HCT116 (cell line): ENCODE measurements around the gene PTP4A2. TPM values are rescaled to one million over a fixed set of nuclear protein-coding genes. Genes with fewer than 3 reads are reported as not detected.

Source experiments
- ATAC-seq: fragments of 200-7000 bp; cut with Tn5 transposase; 2 replicates; pipeline ENCODE4 v1.9.1; 2020; ENCODE audit warnings: mild to moderate bottlenecking, moderate library complexity
- BruUV-seq: library from RNA; stranded (reverse); fragments of 400-500 nt; replicated peaks from 2 replicates; lab custom pipeline; 2021; lab: Mats Ljungman, UMichigan
- CTCF ChIA-PET: fragments of 300-600 bp; sonication (Branson Sonifier 250); formaldehyde crosslinking; loops from one replicate; lab custom pipeline; 2021; ENCODE audit warnings: antibody characterized with exemption; lab: Charles Lee
- POLR2A ChIA-PET: fragments of 300-600, 350-600 bp; sonication (Branson Sonifier 250); formaldehyde crosslinking; loops from one replicate; lab custom pipeline; 2021; ENCODE audit warnings: antibody characterized with exemption; lab: Charles Lee
- RAD21 ChIA-PET, 2 experiments: fragments of 300-600 bp; sonication (Branson Sonifier 250); formaldehyde crosslinking; loops; one replicate each; lab custom pipeline; 2023; ENCODE audit warnings: low total read pairs in 2 of 2; ENCODE audit not compliant: uncharacterized antibody in 2 of 2, unreplicated experiment in 2 of 2, low non-redundant PET in 1 of 2; lab: Charles Lee
- DNase-seq: peaks from one replicate; pipeline ENCODE4 v3.0.0-alpha.2; 2010; ENCODE audit warnings: low read depth, low spot score
- H2AFZ ChIP-seq: fragments of 200-600 bp; shearing (Covaris generic), sonication (generic); 2 replicates; pipeline ENCODE4 v1.6.1; 2017; ENCODE audit warnings: low read depth, mixed run types, mixed read lengths, antibody characterized with exemption, low read length; ENCODE audit not compliant: poor library complexity, severe bottlenecking
- H3K27ac ChIP-seq: 2 replicates; pipeline ENCODE4 v1.5.1; 2012; ENCODE audit warnings: low read depth, low read length
- H3K27me3 ChIP-seq: fragments of 200-600 bp; sonication (generic); 2 replicates; pipeline ENCODE4 v1.6.1; 2016; ENCODE audit warnings: mixed run types, low read length, mixed read lengths; ENCODE audit not compliant: insufficient read depth
- H3K36me3 ChIP-seq, 2 experiments: fragments of 200-500 bp in 1 of 2; fragments of 200-600 bp in 1 of 2; sonication (Bioruptor generic) in 1 of 2; sonication (generic) in 1 of 2; 2 replicates each; pipeline versions ENCODE4 v1.5.1 to v1.6.1; 2014 to 2016; ENCODE audit warnings: low read length in 2 of 2, inconsistent platforms in 1 of 2, mixed read lengths in 1 of 2, mixed run types in 1 of 2; ENCODE audit not compliant: insufficient read depth in 2 of 2, control insufficient read depth in 1 of 2
- H3K4me1 ChIP-seq, 2 experiments: fragments of 200-600 bp in 1 of 2; sonication (generic) in 1 of 2; 2 replicates each; pipeline versions ENCODE4 v1.5.1 to v1.6.1; 2012 to 2017; ENCODE audit warnings: low read length in 2 of 2, inconsistent platforms in 1 of 2, mild to moderate bottlenecking in 1 of 2, mixed read lengths in 1 of 2, mixed run types in 1 of 2, moderate library complexity in 1 of 2; ENCODE audit not compliant: insufficient read depth in 2 of 2, control insufficient read depth in 1 of 2
- H3K4me2 ChIP-seq: fragments of 200-600 bp; sonication (generic); 2 replicates; pipeline ENCODE4 v1.6.1; 2017; ENCODE audit warnings: mixed run types, low read length, mixed read lengths
- H3K4me3 ChIP-seq, 2 experiments: fragments of 200-600 bp in 1 of 2; sonication (generic) in 1 of 2; replicated peaks in 1 of 2; 2 replicates each; pipeline ENCODE4 v1.5.1; 2011 to 2016; ENCODE audit warnings: low read length in 2 of 2, control low read depth in 1 of 2, low read depth in 1 of 2, mild to moderate bottlenecking in 1 of 2, mixed read lengths in 1 of 2, mixed run types in 1 of 2
- H3K79me2 ChIP-seq: fragments of 200-600 bp; sonication (generic); 2 replicates; pipeline ENCODE4 v1.6.1; 2017; ENCODE audit warnings: mild to moderate bottlenecking, mixed run types, low read length, moderate library complexity, mixed read lengths; ENCODE audit not compliant: insufficient read depth
- H3K9ac ChIP-seq: fragments of 200-600 bp; sonication (generic); 2 replicates; pipeline ENCODE4 v1.6.1; 2016; ENCODE audit warnings: low read length, mixed read lengths
- H3K9me2 ChIP-seq: fragments of 200-600 bp; sonication (generic), shearing (Covaris generic); 2 replicates; pipeline ENCODE4 v1.6.1; 2017; ENCODE audit warnings: mixed run types, mild to moderate bottlenecking, moderate library complexity; ENCODE audit not compliant: insufficient read depth
- H3K9me3 ChIP-seq, 2 experiments: fragments of 200-500 bp in 1 of 2; fragments of 200-600 bp in 1 of 2; sonication (Bioruptor generic) in 1 of 2; sonication (generic) in 1 of 2; 2 replicates each; pipeline ENCODE4 v1.6.1; 2014 to 2017; ENCODE audit warnings: low read length in 2 of 2, mixed read lengths in 2 of 2, inconsistent platforms in 1 of 2, low read depth in 1 of 2, mild to moderate bottlenecking in 1 of 2, mixed run types in 1 of 2, moderate library complexity in 1 of 2; ENCODE audit not compliant: control insufficient read depth in 1 of 2, insufficient read depth in 1 of 2
- H4K20me1 ChIP-seq: fragments of 200-600 bp; sonication (generic), shearing (Covaris generic); 2 replicates; pipeline ENCODE4 v1.6.1; 2017; ENCODE audit warnings: mixed run types, mild to moderate bottlenecking, moderate library complexity; ENCODE audit not compliant: insufficient read depth
- EZH2 ChIP-seq: fragments of 200-600 bp; sonication (generic); IDR thresholded peaks from 2 replicates; pipeline ENCODE4 v1.6.1; 2017; ENCODE audit warnings: antibody characterized with exemption, mixed run types
- JUND ChIP-seq: IDR thresholded peaks from 2 replicates; pipeline ENCODE4 v1.6.1; 2012
- RAD21 ChIP-seq: IDR thresholded peaks from 2 replicates; pipeline ENCODE4 v1.6.1; 2012; ENCODE audit warnings: low read depth, mild to moderate bottlenecking
- SIN3A ChIP-seq: IDR thresholded peaks from 2 replicates; pipeline ENCODE4 v1.6.1; 2012; ENCODE audit warnings: low read depth
- TCF7L2 ChIP-seq: IDR thresholded peaks from 2 replicates; pipeline ENCODE4 v1.7.0; 2011; ENCODE audit warnings: borderline replicate concordance, inconsistent platforms; ENCODE audit not compliant: insufficient read depth, insufficient read length; ENCODE audit errors: extremely low read depth
- ZNF274 ChIP-seq: fragments of 200-500 bp; sonication (Bioruptor generic); IDR thresholded peaks from 2 replicates; pipeline ENCODE4 v1.6.1; 2014; ENCODE audit warnings: mild to moderate bottlenecking, low read depth, low read length, inconsistent platforms
- intact Hi-C: fragments of 100-400 bp; cut with micrococcal nuclease; formaldehyde crosslinking; loops from 2 replicates; pipeline ENCODE4 v1.10.0; 2022
- total RNA-seq: library from RNA; stranded (reverse); gene quantifications from one replicate; pipeline ENCODE4 v1.2.1, GENCODE V29; 2021; ENCODE audit not compliant: unreplicated experiment
- TF ChIP-seq, protein P1 (sequence below): IDR thresholded peaks from 2 replicates; pipeline ENCODE4 v1.6.1; 2012
- TF ChIP-seq, protein P2 (sequence below): IDR thresholded peaks from 2 replicates; pipeline ENCODE4 v1.6.1; 2012; ENCODE audit warnings: low read depth

The PTP4A2 gene
- total RNA-seq, 1 experiment from 2014 or later, result 267 TPM

DNA sequence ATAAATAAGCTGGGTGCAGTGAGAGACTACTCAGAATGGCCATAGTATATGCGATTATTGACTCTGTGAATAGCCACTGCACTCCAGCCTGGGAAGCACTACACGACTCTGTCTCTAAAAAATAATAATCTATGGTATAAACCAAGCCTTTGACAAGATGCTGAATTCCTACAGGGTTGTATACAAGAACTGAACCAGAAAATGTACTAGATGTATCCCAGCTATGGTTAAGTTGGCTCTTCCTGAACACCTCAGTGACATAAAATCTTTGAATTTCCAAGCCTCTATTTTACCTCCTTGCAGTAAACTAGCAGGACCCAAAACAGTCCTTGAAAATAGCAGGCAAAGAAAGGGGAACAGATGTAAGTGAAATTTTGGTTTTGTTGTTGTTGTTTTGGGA lies 32.5 kb downstream of the PTP4A2 start:
- H3K9me2 ChIP-seq, result no peaks in the 10 kb centered on the region
- ATAC-seq (no peak), DNase-seq (no peak)
- H2AFZ ChIP-seq, result no peak overlapping the region
- intact Hi-C loops, result no loop called here
- H3K27ac ChIP-seq, result no peak overlapping the region
- H3K4me2 ChIP-seq, result no peak overlapping the region
- no peaks in the 10 kb centered on the region for H3K9me3 ChIP-seq
- RAD21 ChIA-PET, result no interaction called here
- CTCF ChIA-PET, result interaction anchor here (1.6 kb wide), 1 partner anchor 58 kb away, joined by 7 read pairs; no protein-coding TSS in a partner anchor
- TF ChIP-seq RAD21 (no peak), SIN3A (no peak), JUND (peak; percentile 26; the same call in 1 of the 2 replicates), TCF7L2 (no peak), EZH2 (no peak), ZNF274 (no peak)
- TF ChIP-seq, protein P1, sequence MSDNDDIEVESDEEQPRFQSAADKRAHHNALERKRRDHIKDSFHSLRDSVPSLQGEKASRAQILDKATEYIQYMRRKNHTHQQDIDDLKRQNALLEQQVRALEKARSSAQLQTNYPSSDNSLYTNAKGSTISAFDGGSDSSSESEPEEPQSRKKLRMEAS, result no peak; the same call in 1 of the 2 replicates
- TF ChIP-seq, protein P2, sequence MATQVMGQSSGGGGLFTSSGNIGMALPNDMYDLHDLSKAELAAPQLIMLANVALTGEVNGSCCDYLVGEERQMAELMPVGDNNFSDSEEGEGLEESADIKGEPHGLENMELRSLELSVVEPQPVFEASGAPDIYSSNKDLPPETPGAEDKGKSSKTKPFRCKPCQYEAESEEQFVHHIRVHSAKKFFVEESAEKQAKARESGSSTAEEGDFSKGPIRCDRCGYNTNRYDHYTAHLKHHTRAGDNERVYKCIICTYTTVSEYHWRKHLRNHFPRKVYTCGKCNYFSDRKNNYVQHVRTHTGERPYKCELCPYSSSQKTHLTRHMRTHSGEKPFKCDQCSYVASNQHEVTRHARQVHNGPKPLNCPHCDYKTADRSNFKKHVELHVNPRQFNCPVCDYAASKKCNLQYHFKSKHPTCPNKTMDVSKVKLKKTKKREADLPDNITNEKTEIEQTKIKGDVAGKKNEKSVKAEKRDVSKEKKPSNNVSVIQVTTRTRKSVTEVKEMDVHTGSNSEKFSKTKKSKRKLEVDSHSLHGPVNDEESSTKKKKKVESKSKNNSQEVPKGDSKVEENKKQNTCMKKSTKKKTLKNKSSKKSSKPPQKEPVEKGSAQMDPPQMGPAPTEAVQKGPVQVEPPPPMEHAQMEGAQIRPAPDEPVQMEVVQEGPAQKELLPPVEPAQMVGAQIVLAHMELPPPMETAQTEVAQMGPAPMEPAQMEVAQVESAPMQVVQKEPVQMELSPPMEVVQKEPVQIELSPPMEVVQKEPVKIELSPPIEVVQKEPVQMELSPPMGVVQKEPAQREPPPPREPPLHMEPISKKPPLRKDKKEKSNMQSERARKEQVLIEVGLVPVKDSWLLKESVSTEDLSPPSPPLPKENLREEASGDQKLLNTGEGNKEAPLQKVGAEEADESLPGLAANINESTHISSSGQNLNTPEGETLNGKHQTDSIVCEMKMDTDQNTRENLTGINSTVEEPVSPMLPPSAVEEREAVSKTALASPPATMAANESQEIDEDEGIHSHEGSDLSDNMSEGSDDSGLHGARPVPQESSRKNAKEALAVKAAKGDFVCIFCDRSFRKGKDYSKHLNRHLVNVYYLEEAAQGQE, result no peak
- no peaks in the 10 kb centered on the region for H3K4me1 ChIP-seq
- H4K20me1 ChIP-seq, result peaks cover 6% of the 10 kb centered on the region; the same call in 1 of the 2 replicates
- POLR2A ChIA-PET, result interaction anchor here (1.2 kb wide), 1 partner anchor 9 kb away, joined by 3 read pairs; no protein-coding TSS in a partner anchor
- H3K4me3 ChIP-seq, result no peak overlapping the region
- H3K36me3 ChIP-seq, result peaks cover 14 to 21% of the 10 kb centered on the region in 2 experiments
- BruUV-seq, result no TSS peak
- no peak overlapping the region for H3K9ac ChIP-seq
- peaks cover 20% of the 10 kb centered on the region for H3K79me2 ChIP-seq
- no peaks in the 10 kb centered on the region for H3K27me3 ChIP-seq
